ENCODE data around the gene FAM78A. TPM values are rescaled to one million over a fixed set of nuclear protein-coding genes. Genes with fewer than 3 reads are reported as not detected.

The FAM78A gene
- total RNA-seq, 2 donors from 2014 or later, result 38.0 to 42.3 TPM

Other genes starting within 250 kb of the FAM78A start
- gene AIF1L, start 180.0 kb downstream of the FAM78A start, total RNA-seq, result under 1 TPM; 0.53 to 0.89 TPM
- 10 to 100 TPM; 67.6 to 78.5 TPM for gene NUP214, start 150.9 kb downstream of the FAM78A start, total RNA-seq
- under 1 TPM; 0.23 to 0.31 TPM for gene PLPP7, start 13.2 kb upstream of the FAM78A start, total RNA-seq
- 100 to 1,000 TPM; 179 to 214 TPM for gene PRRC2B, start 117.6 kb upstream of the FAM78A start, total RNA-seq
- 10 to 100 TPM; 47.3 to 52.1 TPM for gene POMT1, start 226.4 kb upstream of the FAM78A start, total RNA-seq